ENCODE data around the gene UBE4B. TPM values are rescaled to one million over a fixed set of nuclear protein-coding genes. Genes with fewer than 3 reads are reported as not detected.

UBE4B gene
- total and polyA plus RNA-seq, 9 of the 15 experiments (the other 6 are each of a cell fraction or from before 2014, with no cell fraction given): 11.7 to 73.7 (median 40.1) TPM

DNA sequence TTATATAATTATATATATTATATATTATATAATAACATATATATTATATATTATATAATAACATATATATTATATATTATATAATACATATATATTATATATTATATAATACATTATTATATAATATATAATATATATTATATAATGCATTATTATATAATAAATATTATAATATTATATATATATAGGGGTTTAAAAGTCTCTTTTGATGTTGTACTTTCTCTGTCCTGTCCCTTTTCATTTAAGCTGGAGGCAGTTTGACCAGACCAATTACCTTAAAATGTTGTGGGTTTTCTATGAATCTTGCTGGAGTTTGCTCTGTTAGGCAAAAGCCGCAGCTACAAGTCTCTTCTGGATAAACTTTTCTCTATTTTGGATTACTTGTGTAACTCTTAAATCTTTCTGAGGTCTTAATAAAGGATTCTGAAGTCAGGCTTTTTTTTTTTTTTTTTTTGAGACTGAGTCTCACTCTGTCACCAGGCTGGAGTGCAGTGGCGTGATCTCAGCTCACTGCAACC lies 155.4 kb downstream of the UBE4B start:
- no TSS peak for BruUV-seq (replicated peaks)
- Histone ChIP-seq H3K9ac (ENCODE audit: insufficient read depth in 1 of 2, low read depth in 2 of 2, low read length in 2 of 2) (no peak overlapping the region), H3K9me3 (replicated peaks; ENCODE audit: control insufficient read depth, insufficient read depth, low read depth, low read length) (no peaks in the 10 kb centered on the region), H3K4me3 (no peak overlapping the region), H3K9me1 (ENCODE audit: control insufficient read depth, insufficient read depth, low read length) (no peaks in the 10 kb centered on the region), H4K20me1 (replicated peaks; ENCODE audit: control insufficient read depth, insufficient read depth, low read length) (no peaks in the 10 kb centered on the region), H3K27ac (ENCODE audit: extremely low read depth, low read depth, low read length) (no peak overlapping the region), H3K4me1 (replicated peaks in 1 of 2; ENCODE audit: control insufficient read depth in 2 of 2, insufficient read depth in 2 of 2, low read length in 2 of 2) (no peaks in the 10 kb centered on the region), H3K79me2 (ENCODE audit: control insufficient read depth, insufficient read depth, low read length) (no peaks in the 10 kb centered on the region), H2AFZ (ENCODE audit: low read depth, low read length) (no peak overlapping the region), H3K36me3 (ENCODE audit: control insufficient read depth, insufficient read depth, low read length) (no peaks in the 10 kb centered on the region), H3K4me2 (ENCODE audit: insufficient read depth, low read length) (no peak overlapping the region), H3K27me3 (ENCODE audit: control insufficient read depth in 2 of 2, insufficient read depth in 2 of 2, low read length in 2 of 2) (peaks cover 2 to 9% of the 10 kb centered on the region in 2 experiments; a peak in 4 of 5 replicates)
- CTCF ChIA-PET (ENCODE audit: low intra/inter-chr PET ratio): no interaction called here
- WGBS (ENCODE audit: insufficient coverage, low coverage, missing lambda C conversion rate): 80% methylated on average over 2 of the region's 2 CpGs
- in situ Hi-C loops (cut with MboI) (no loop called here), intact Hi-C loops (cut with micrococcal nuclease) (no loop called here)
- FAIRE-seq: no peak
- ATAC-seq: no peak
- POLR2A ChIA-PET: interaction anchor here (0.6 kb wide), 1 partner anchor 142 kb away, joined by 3 read pairs; no protein-coding TSS in a partner anchor
- no peak for TF ChIP-seq BRF1 (IDR thresholded peaks at IDR 0.05; ENCODE audit: borderline replicate concordance, extremely low read depth, insufficient read length)
- no peak for TF ChIP-seq ZNF644 (tag; IDR thresholded peaks at IDR 0.05; ENCODE audit: low read depth)
- TF ChIP-seq MAZ (CRISPR knock-in tag; conservative IDR thresholded peaks at IDR 0.05 in 1 of 2, IDR thresholded peaks at IDR 0.05 in 1 of 2): no peak
- TF ChIP-seq ZBED1 (IDR thresholded peaks at IDR 0.05): no peak
- TF ChIP-seq NCOA2 (IDR thresholded peaks at IDR 0.05; ENCODE audit: partially characterized antibody in 2 of 2): peak in 1 of 2 experiments; percentile 84
- no peak for TF ChIP-seq ZNF324 (CRISPR knock-in tag; IDR thresholded peaks at IDR 0.05)
- TF ChIP-seq RBM25 (IDR thresholded peaks at IDR 0.05; ENCODE audit: low read depth, low read length, severe bottlenecking): peak; percentile 34
- DNase-seq (ENCODE audit: extremely low read depth in 1 of 4, low spot score in 3 of 4): no peak

All from K562 (cell line).